Mesenchymal stem cell (in vitro differentiated cells and primary cell): ENCODE measurements around the gene RAB22A.

Source experiments
- DNase-seq: peaks from one replicate; pipeline ENCODE4 v3.0.0-alpha.2; 2013
- H2AFZ ChIP-seq: one replicate; pipeline ENCODE4 v1.6.1; 2013; ENCODE audit warnings: low read depth, mild to moderate bottlenecking, control low read depth, inconsistent platforms, low read length, moderate library complexity
- H2AK5ac ChIP-seq: 2 replicates; pipeline ENCODE4 v1.6.1; 2013; ENCODE audit warnings: low read length, moderate library complexity, mild to moderate bottlenecking, inconsistent platforms; ENCODE audit not compliant: severe bottlenecking
- H2BK120ac ChIP-seq: one replicate; pipeline ENCODE4 v1.6.1; 2013; ENCODE audit warnings: low read depth, mild to moderate bottlenecking, inconsistent platforms, low read length, moderate library complexity
- H2BK12ac ChIP-seq, 2 experiments: one replicate each; pipeline ENCODE4 v1.6.1; 2013; ENCODE audit warnings: inconsistent platforms in 2 of 2, low read length in 2 of 2, mild to moderate bottlenecking in 2 of 2, moderate library complexity in 2 of 2, control low read depth in 1 of 2
- H2BK15ac ChIP-seq: one replicate; pipeline ENCODE4 v1.6.1; 2013; ENCODE audit warnings: mild to moderate bottlenecking, low read depth, inconsistent platforms; ENCODE audit not compliant: poor library complexity, severe bottlenecking
- H2BK5ac ChIP-seq: 2 replicates; pipeline ENCODE4 v1.6.1; 2013; ENCODE audit warnings: low read depth, mild to moderate bottlenecking, low read length, control low read depth, inconsistent platforms; ENCODE audit not compliant: poor library complexity, severe bottlenecking
- H3K14ac ChIP-seq, 2 experiments: one replicate each; pipeline ENCODE4 v1.6.1; 2013; ENCODE audit warnings: inconsistent platforms in 2 of 2, low read length in 2 of 2, control low read depth in 1 of 2, mild to moderate bottlenecking in 1 of 2, moderate library complexity in 1 of 2
- H3K18ac ChIP-seq, 2 experiments: one replicate each; pipeline ENCODE4 v1.6.1; 2013; ENCODE audit warnings: inconsistent platforms in 2 of 2, low read length in 2 of 2, control low read depth in 1 of 2, low read depth in 1 of 2, mild to moderate bottlenecking in 1 of 2
- H3K23ac ChIP-seq, 2 experiments: one replicate each; pipeline ENCODE4 v1.6.1; 2013; ENCODE audit warnings: inconsistent platforms in 2 of 2, low read length in 2 of 2, mild to moderate bottlenecking in 2 of 2, moderate library complexity in 2 of 2, control low read depth in 1 of 2
- H3K27ac ChIP-seq: 2 replicates; pipeline ENCODE4 v1.5.1; 2013; ENCODE audit warnings: mild to moderate bottlenecking, moderate library complexity, low read length, control low read depth, inconsistent platforms; ENCODE audit not compliant: poor library complexity, severe bottlenecking
- H3K27me3 ChIP-seq, 2 experiments: 2 replicates each; pipeline versions ENCODE4 v1.6.1 to v1.7.0; 2013; ENCODE audit warnings: low read length in 2 of 2, mild to moderate bottlenecking in 2 of 2, moderate library complexity in 2 of 2, control low read depth in 1 of 2, inconsistent platforms in 1 of 2; ENCODE audit not compliant: control insufficient read depth in 1 of 2, insufficient read depth in 1 of 2
- H3K36me3 ChIP-seq, 2 experiments: 2 replicates each; pipeline versions ENCODE4 v1.6.1 to v1.7.0; 2013; ENCODE audit warnings: low read length in 2 of 2, control low read depth in 1 of 2, inconsistent platforms in 1 of 2, low read depth in 1 of 2, mild to moderate bottlenecking in 1 of 2; ENCODE audit not compliant: insufficient read depth in 2 of 2, control insufficient read depth in 1 of 2
- H3K4ac ChIP-seq, 2 experiments: one replicate each; pipeline ENCODE4 v1.6.1; 2013; ENCODE audit warnings: inconsistent platforms in 2 of 2, low read length in 2 of 2, mild to moderate bottlenecking in 2 of 2, moderate library complexity in 2 of 2, control low read depth in 1 of 2, low read depth in 1 of 2
- H3K4me1 ChIP-seq: 2 replicates; pipeline ENCODE4 v1.6.1; 2013; ENCODE audit warnings: low read depth, low read length, control low read depth; ENCODE audit not compliant: control insufficient read depth, insufficient read depth
- H3K4me2 ChIP-seq: 2 replicates; pipeline ENCODE4 v1.6.1; 2013; ENCODE audit warnings: low read length, mild to moderate bottlenecking, inconsistent platforms; ENCODE audit not compliant: poor library complexity, severe bottlenecking
- H3K4me3 ChIP-seq, 2 experiments: 2 replicates each; pipeline versions ENCODE4 v1.5.1 to v1.7.0; 2013; ENCODE audit warnings: low read length in 2 of 2, mild to moderate bottlenecking in 2 of 2, control low read depth in 1 of 2, low read depth in 1 of 2; ENCODE audit not compliant: insufficient read depth in 1 of 2
- H3K79me1 ChIP-seq: replicated peaks from 2 replicates; pipeline ENCODE4 v1.6.1; 2013; ENCODE audit warnings: mild to moderate bottlenecking, control low read depth, low read length, inconsistent platforms; ENCODE audit not compliant: poor library complexity, severe bottlenecking
- H3K9ac ChIP-seq: 2 replicates; pipeline ENCODE4 v1.7.0; 2013; ENCODE audit warnings: mild to moderate bottlenecking, low read length, moderate library complexity
- H3K9me3 ChIP-seq: 2 replicates; pipeline ENCODE4 v1.7.0; 2013; ENCODE audit warnings: mild to moderate bottlenecking, low read length; ENCODE audit not compliant: control insufficient read depth
- H4K8ac ChIP-seq: one replicate; pipeline ENCODE4 v1.6.1; 2013; ENCODE audit warnings: inconsistent platforms, mild to moderate bottlenecking, low read length, moderate library complexity
- H4K91ac ChIP-seq: one replicate; pipeline ENCODE4 v1.6.1; 2013; ENCODE audit warnings: mild to moderate bottlenecking, low read length, inconsistent platforms
- WGBS: methylation state at CpG from one replicate; pipeline ENCODE4 v1.1.7; 2013; ENCODE audit warnings: mixed read lengths; 5-methylcytosine and 5-hydroxymethylcytosine counted together

Gene RAB22A

DNA sequence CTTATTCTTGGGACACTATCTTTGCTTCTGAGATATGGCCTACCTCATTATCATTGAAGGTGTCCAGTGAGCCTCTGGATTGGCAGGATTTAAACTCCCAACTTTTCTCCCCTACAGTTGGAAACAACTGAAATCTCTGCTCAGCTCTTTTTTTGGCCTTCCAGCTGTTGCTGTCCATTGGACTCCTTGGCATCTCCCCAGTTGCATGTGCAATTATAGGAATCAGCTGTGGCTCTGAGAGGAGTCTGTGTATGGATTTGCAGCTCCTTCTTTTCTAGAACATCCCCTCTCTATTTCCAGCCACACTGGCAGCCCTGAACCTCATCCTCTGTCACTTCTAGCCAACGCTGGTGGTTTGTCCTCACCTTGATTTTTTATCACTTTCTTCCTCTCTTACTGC lies 21.2 kb downstream of the RAB22A start:
- Histone ChIP-seq H3K14ac (no peak overlapping the region), H2AK5ac (no peak overlapping the region), H3K4ac (no peak overlapping the region), H2BK12ac (no peak overlapping the region), H2AFZ (no peak overlapping the region), H4K8ac (no peak overlapping the region), H3K79me1 (peaks cover 19% of the 10 kb centered on the region), H3K23ac (no peak overlapping the region), H3K27ac (no peak overlapping the region), H3K9me3 (no peaks in the 10 kb centered on the region), H2BK120ac (no peak overlapping the region), H3K18ac (peak overlapping the region in 1 of 2 experiments; percentile 12), H3K9ac (no peak overlapping the region), H3K27me3 (no peaks in the 10 kb centered on the region), H3K4me1 (no peaks in the 10 kb centered on the region), H2BK15ac (no peak overlapping the region), H3K4me2 (no peak overlapping the region), H3K4me3 (no peak overlapping the region), H4K91ac (no peak overlapping the region), H3K36me3 (peaks cover 2 to 8% of the 10 kb centered on the region in 2 experiments), H2BK5ac (no peak overlapping the region)
- 100% methylated on average over 1 of the region's 1 CpG for WGBS
- no peak for DNase-seq

DNA sequence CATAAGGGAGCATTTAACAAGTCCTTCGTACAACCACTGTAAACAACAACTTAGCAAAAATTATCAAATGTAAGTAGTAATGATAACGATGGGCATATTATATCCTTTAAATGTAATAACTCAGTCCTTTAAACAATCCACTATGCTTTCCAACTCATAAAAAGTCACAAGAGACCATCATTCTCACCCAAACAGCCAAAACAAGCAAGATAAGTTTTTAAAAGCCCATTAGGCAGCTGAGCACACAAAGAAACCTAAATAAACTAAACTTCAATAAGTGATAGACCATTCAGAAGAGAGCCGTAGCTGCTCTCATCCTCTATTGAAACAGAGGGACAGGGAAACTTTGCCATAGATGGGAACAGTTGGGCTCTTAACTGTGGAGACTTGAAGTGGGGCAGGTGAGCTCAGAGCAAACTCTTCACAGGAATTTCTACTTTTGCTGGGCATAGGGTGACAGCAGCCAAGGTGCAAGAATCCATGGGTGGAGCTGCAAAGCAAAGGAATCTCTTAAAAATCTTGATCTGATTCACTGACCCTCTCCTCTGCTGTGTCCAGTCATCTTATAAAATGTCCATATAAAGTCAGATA lies 22.5 kb downstream of the RAB22A start:
- Histone ChIP-seq H3K4ac (no peak overlapping the region), H4K8ac (no peak overlapping the region), H2BK12ac (no peak overlapping the region), H3K4me2 (no peak overlapping the region), H3K27me3 (no peaks in the 10 kb centered on the region), H3K27ac (no peak overlapping the region), H2AK5ac (no peak overlapping the region), H3K23ac (no peak overlapping the region), H3K9me3 (no peaks in the 10 kb centered on the region), H3K4me3 (no peak overlapping the region), H2BK5ac (no peak overlapping the region), H2BK15ac (no peak overlapping the region), H3K4me1 (no peaks in the 10 kb centered on the region), H2BK120ac (no peak overlapping the region), H3K9ac (no peak overlapping the region), H3K14ac (no peak overlapping the region), H3K36me3 (peaks cover 2 to 10% of the 10 kb centered on the region in 2 experiments), H3K79me1 (peaks cover 25% of the 10 kb centered on the region), H3K18ac (no peak overlapping the region), H2AFZ (no peak overlapping the region), H4K91ac (no peak overlapping the region)
- WGBS = 95% methylated on average over 1 of the region's 3 CpGs
- no peak for DNase-seq

DNA sequence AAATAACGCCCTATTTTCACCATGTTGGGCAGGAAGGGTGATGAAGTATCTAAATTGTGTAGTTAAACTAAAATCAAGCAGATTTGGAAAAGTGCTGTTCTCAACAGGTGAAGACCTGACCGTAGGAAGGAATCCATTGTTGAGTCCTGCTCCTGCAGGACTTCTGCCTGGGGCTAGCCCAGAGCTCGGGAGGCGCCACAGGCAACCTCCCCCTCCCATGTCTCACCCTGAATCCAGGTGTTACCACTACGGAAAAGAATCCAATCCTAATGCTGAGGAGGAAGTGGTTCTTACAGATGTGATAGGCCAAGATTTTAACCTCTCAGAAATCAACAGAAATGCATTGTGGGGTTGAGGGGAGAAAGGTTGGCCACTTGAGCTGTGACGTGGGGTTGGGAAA lies 30.2 kb downstream of the RAB22A start:
- Histone ChIP-seq H3K14ac (no peak overlapping the region), H3K4me3 (no peak overlapping the region)
- WGBS = 95% methylated on average over 4 of the region's 6 CpGs

DNA sequence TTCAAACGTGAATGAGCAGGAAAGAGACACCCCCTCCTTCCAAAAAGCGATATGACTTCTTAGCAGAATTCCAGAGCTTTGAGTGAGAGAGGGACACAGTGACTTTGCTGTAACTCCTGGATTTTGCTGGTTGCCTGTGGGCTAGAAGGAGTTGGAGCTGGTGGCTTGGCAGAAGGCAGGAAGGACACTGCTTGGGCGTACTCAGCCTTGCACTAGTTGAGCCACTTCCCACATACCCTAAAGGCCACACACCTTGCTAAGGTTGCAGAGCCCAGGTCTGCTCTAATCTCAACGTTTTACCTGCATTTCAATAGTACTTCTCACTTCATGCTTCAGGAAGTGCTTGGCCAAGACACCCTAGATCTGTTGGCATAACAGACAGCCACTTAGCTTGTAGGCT lies 30.6 kb downstream of the RAB22A start:
- Histone ChIP-seq H2AK5ac (no peak overlapping the region), H3K18ac (peak overlapping the region in 1 of 2 experiments; percentile 61), H3K79me1 (peaks cover 43% of the 10 kb centered on the region), H2BK12ac (no peak overlapping the region), H3K4me1 (peaks cover 12% of the 10 kb centered on the region), H3K4ac (no peak overlapping the region), H3K4me2 (no peak overlapping the region), H3K9me3 (no peaks in the 10 kb centered on the region), H2BK15ac (no peak overlapping the region), H3K23ac (no peak overlapping the region), H4K8ac (no peak overlapping the region), H3K36me3 (peaks cover 2 to 17% of the 10 kb centered on the region in 2 experiments), H3K27me3 (no peaks in the 10 kb centered on the region), H4K91ac (no peak overlapping the region), H3K27ac (no peak overlapping the region), H2BK120ac (no peak overlapping the region), H3K4me3 (no peak overlapping the region), H3K14ac (no peak overlapping the region), H2BK5ac (no peak overlapping the region), H2AFZ (no peak overlapping the region), H3K9ac (no peak overlapping the region)
- WGBS = 92% methylated on average over 4 of the region's 4 CpGs
- no peak for DNase-seq

More for the DNA sequence above, 30.2 kb downstream of the RAB22A start:
- no peak overlapping the region for H2BK15ac ChIP-seq
- no peak overlapping the region for H2BK120ac ChIP-seq
- H3K9me3 ChIP-seq = no peaks in the 10 kb centered on the region
- no peak overlapping the region for H3K23ac ChIP-seq
- no peak overlapping the region for H3K27ac ChIP-seq
- H3K4me1 ChIP-seq = peaks cover 12% of the 10 kb centered on the region
- no peak for DNase-seq
- H3K18ac ChIP-seq = no peak overlapping the region
- no peak overlapping the region for H4K8ac ChIP-seq
- no peak overlapping the region for H4K91ac ChIP-seq
- no peak overlapping the region for H2BK5ac ChIP-seq
- H3K4ac ChIP-seq = no peak overlapping the region
- no peak overlapping the region for H3K4me2 ChIP-seq
- H2BK12ac ChIP-seq = no peak overlapping the region
- peaks cover 2 to 16% of the 10 kb centered on the region in 2 experiments for H3K36me3 ChIP-seq
- no peaks in the 10 kb centered on the region for H3K27me3 ChIP-seq
- no peak overlapping the region for H2AK5ac ChIP-seq
- no peak overlapping the region for H3K9ac ChIP-seq
- no peak overlapping the region for H2AFZ ChIP-seq
- peaks cover 44% of the 10 kb centered on the region for H3K79me1 ChIP-seq
